GM19351 (cell line): ENCODE data around the gene ZNRF4.
"Not testable (repeated sequence)": the region's sequence is repeated elsewhere in the genome, so short reads cannot be mapped to it uniquely, and the experiment has no call there.

Experiments
- ATAC-seq: cut with Tn5 transposase; IDR thresholded peaks from one replicate; pipeline ENCODE4 v1.9.1; 2021; ENCODE audit warnings: mild to moderate bottlenecking, moderate library complexity; ENCODE audit not compliant: unreplicated experiment

Gene ZNRF4

DNA sequence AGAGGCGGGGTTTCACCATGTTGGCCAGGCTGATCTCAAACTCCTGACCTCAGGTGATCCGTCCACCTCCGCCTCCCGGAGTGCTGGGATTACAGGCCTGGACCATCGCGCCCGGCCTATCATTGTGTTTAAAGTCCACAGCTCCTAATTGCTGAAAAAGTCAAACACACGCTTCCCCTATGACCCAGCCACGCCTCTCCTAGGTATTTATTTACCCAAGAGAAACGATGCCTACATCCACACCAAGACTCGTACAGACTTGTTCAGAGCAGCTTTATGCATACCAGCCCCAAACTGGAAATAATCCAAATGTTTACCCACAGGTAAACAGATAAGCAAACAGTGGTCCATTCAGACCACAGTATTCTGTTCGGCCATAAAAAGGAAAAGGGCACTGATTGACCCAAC is 15.1 kb downstream of the ZNRF4 start:
- ATAC-seq, result no peak

DNA sequence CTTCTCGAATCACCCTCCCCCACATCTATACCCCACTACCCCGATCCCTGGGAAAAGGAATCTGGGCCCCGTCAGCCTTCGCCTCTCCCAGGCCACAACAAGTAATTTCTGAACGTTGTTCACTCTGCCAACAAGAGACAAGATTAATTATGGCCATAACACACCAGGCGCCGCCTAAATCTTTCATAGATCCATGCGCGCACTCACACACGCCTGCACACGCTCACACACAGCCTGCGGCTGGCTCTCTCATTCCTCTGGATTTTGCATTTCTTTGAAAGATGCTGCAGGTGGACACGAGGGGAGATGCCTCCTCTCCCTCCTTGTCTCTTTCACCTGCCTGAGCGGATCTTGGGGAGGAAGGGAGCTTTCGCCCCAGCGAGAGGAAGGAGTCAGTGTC is 17.1 kb downstream of the ZNRF4 start:
- ATAC-seq, result no peak

DNA sequence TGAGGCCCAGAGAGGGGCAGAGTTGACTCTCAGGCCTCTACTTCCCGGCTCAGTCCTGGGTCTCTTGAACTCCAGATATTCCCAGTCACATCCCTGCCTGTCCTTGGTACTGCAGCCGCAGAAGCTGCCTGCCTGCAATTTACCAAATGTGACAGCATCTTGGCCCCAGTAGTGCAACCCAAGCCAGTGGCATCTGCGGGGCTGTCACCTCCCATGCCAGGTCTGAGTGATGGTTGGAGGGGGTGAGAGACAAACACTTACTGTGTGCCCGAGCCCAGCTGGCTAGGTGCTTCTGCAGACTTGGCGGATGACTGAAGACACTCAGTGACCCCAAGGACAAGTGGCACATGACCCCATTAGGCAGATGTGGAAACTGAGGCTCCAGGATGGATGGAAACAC is 18.4 kb downstream of the ZNRF4 start:
- no peak for ATAC-seq

DNA sequence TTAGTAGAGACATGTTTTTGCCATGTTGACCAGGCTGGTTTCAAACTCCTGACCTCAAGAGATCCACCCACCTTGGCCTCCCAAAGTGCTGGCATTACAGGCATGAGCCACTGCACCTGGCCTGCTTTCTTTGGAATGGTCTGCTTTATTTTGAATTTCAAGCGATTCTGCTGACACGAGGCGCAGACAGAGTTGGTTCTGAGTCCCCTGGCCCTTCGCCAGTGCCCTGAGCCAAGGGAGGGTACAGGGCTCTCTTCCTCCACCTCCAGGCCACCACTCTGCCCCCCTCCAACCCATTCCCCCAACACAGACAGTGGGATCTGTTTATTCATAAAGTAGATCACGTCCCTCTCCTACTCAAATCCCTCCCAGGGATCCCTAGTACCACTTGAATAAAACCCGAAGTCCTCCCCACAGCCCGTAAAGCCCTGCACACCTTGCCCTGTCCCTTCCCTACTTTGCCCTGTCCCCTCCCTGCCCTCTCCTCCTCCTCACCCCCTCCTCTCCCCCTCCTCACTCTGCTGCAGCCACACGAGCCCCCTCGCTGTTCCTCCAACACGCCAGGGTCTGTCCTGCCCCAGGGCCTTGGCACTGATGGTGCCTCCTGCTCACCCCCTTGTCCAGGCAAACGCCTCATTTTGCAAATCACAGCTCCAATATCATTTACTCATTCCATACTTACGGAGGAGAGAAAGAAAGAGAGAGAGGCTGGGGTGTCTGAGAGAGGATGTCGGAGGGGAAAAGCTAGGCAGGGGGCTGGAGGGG is 22.4 kb downstream of the ZNRF4 start:
- ATAC-seq, result no peak

DNA sequence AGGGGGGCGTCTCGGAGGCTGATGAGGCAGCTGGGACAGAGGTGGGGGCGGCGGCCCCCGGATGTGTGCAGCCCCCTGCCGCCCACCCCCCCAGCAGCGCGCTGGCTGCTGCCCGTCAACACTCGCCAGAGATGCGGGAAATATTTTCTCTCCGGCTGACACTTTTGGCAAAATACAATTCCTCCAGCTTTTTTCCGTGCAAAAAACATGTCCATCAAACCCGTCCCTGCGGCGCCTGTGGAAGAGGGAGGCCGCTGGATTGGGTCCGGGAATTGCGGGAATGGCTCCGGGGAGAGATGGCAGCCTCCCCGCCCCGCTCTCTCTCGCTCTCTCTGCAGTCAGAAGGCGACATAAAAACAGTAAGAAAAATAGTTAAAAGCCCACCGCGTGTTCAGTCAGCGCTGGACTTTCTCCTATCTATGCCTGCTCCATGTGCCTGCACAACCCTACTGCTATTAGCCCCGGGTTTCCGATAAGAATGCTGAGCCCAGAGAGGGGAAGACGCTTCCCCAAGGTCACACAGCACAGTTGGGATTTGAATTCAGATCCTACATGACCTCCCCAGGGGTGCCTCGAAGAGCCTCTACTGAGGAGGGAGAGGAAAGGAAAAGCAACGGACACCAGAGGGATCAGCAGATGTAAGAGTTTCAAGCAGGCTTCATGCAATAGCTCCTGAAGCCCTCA is 23.2 kb downstream of the ZNRF4 start:
- ATAC-seq, result no peak

DNA sequence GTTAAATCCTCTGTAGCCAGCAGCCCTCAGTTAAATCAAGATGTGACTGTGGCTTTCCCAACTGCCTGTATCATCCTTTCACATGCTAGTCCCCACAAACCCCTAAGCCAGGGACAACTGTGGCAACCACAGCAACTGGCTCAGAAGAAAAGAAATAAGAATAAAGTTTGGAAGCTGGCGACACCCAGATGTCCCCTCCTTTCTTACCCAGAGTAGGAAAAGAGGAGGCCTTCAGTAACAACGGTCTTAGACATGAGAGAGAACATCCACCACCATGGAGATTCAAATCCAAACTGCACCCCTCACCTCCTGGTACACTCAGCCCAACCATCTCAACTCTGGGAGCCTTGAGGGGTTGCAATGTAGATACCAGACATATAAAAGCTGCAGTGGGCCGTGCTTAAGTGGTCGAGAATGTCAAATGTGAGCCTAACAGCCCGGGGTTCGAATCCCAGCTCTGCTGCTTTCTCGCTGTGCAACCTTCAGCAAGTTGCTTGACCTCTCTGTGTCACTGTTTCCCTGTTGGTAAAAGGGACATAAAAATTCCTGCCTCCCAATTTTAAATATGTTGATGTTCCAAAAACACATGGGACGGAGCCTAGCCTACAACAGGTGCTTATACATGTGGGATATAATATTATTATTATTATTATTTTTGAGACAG is 23.8 kb downstream of the ZNRF4 start:
- ATAC-seq, result no peak

DNA sequence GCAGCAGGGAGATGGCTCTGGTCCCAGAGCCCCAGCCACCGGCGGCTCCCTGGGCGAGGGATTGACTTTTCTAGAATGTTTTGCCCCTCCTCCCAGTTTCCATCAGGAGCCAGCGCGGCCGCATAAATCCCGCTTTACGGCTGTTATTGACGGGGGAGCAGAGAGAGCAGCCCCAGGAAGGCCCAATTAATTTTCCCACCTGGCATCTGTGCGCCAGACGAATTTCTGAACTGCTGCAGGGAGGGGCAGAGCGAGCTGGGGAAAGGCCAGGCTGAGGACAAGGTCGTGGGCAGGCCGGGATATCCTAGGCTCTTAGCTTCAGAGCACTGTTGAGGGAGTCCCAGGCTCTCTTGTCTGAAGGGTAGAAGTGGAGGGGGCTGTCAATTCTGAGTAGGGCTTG is 24.7 kb downstream of the ZNRF4 start:
- no peak for ATAC-seq

DNA sequence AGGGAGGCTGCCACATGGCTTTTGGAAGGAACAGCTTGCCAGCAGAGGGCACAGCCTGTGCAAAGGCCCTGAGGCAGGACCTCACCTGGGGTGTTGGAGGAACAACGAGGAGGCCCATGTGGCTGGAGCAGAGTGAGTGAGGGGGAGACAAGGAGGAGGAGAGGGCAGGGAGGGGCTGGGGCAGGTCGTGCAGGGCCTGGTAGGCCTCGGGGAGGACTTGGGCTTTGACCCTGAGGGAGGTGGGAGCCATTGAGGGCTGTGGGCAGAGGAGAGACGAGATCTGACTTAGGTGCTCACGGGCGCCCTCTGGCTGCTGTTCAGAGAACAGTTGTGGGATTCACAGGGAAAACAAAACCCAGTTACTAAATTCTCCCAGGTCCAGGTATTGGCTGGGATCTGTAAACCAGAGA is 25.2 kb downstream of the ZNRF4 start:
- ATAC-seq, result no peak

DNA sequence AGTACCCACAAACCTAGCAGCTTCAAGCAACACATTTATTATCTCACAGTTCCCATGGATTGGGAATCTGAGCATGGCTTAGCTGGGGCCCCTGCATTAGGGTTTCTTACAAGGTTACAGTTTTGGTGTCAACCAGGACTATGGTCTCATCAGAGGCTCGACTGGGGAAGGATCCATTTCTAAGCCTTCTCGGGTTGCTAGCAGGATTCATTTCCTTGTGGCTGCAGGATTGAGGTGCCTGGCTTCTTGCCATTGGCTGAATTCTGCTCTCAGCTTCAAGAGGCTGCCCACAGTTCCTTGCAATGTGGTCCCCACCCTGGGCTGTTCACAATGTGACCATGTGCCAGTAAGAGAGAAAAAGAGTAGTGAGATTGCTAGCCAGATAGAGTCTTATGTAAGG is 26.7 kb downstream of the ZNRF4 start:
- no peak for ATAC-seq

DNA sequence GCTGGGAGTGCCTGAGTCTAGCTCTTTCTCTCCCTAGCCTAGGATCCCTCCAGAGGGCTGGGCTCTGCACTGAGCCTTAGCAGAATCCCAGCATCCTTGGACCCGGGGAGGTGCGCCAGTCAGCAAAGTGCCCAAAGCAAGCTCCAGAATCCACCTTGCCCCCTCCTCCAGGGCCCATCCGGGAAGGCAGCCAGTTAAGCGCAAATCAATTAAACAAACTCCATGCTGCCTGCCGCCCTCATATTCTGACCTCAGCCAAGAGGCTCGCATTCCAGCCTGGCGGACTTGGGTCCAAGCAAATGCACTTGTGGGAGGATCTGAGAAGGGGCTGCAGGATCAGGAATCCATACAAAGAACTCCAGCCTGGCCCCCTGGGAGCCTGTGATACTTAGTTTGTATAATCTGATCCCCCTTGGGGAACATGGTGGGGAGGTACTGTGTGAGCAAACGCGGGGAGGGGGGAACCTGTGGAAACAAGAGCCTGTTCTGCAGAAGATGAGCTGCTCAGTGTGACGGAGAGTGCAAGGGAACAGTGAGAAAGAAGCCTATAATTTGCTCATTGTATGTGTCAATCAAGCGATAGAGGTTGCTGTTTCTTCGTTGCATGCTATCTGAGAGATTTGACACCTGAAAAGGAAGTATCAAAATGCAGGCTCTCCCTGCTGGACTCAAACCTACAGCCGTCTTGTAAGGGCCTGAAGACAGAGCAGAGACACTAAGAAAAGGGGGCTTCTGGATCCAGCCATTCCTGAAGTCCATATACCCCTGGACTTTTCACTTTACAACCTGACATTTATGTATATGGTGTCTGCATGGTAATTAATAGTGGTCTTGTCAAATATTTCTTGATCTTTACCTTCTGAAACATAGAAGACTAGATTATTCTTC is 29.4 kb downstream of the ZNRF4 start:
- ATAC-seq, result no peak

DNA sequence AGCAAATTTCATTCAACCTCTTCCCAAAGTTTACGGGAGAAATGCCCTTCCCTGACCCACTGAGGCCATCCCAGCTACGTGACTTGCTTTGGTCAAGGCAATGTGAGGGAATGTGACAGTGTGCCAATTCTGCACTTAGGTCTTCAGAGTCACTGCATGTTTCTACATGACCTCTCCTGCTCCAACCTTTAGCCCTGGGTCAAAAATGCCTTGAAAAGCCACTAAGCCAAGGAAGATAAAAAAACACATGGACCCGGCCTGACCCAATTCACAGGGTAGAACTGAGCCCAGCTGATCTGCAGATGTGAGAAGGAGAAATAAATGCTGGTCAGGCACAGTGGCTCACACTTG is 30.0 kb downstream of the ZNRF4 start:
- ATAC-seq, result no peak

DNA sequence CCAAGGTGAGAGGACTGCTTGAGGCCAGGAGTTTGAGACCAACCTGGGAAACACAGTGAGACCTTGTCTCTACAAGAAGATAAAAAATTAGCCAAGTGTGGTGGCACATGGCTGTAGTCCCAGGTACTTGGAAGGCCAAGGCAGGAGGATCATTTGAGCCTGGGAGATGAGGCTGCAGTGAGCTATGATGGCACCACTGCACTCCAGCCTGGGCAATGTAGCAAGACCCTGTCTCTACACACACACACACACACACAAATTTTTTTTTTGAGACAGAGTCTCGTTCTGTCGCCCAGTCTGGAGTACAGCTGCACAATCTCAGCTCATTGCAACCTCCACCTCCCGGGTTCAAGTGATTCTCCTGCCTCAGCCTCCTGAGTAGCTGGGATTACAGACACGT is 30.4 kb downstream of the ZNRF4 start:
- not testable (repeated sequence) for ATAC-seq

DNA sequence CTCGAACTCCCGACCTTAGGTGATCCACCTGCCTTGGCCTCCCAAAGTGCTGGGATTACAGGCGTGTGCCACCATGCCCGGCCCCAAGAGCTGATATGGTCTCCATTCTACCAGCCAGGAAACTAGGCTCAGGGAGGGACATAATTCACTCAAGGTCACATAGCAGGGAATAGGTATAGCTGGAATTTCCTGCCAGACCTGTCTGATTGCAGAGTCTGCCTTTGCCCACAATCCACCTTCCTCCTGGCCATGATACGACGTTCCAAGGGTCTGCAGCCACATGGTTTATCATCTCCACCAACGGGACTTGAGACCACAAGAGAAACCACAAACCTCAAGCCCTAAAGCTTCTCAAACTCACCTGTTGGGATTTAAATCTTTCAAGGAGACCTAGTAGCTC is 32.0 kb downstream of the ZNRF4 start:
- ATAC-seq, result no peak

DNA sequence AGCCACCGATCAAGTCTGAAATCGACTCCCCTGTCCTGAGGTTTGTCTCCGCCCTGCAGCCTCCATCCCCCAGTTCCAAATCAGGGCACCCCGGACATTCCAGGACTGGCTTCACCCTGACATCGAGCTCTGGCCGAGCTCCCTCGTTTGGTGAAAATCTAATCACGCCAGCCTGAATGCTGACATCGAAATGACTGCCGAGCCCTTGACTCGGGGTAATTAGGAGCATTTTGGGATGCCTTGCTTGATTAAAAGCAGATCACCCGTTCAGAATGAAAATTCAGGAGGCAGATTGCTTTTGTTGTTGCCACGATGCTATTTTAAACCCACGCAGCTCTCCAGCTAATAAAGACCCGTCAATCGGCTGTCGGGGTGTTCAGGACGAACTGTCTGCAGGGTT is 34.3 kb downstream of the ZNRF4 start:
- no peak for ATAC-seq

DNA sequence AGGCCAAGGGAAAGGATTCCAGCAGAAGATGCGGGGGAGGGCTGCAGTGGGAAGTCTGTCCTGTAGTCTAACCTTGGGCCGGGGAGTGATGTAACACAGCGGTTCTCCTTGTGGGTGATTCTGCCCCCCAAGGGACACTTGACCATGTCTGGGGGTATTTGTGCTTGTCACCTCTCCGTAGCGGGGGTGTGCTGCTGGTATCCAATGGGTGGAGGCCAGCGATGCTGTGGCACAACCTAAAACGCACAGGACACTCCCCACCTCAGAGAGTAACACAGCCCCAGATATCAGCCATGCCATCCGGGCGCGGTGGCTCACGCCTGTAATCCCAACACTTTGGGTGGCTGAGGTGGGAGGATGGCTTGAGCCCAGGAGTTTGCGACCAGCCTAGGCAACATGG is 36.3 kb downstream of the ZNRF4 start:
- ATAC-seq, result no peak

DNA sequence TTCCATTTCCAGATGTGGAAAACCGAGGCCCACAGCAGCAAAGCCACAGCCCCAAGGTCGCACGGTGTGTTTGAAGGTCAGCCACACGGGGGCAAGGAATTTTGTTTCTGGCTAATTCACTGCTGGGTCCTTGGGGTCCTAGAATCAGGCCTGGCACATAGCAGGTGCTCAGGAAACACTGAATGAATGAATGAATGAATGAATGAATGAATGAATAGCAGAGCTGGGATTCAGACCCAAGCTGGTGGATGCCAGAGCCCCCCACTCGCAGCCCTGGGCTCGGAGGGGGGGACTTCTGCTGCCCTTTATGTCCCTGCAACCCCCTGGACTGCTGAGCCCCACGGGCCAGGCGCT is 37.0 kb downstream of the ZNRF4 start:
- no peak for ATAC-seq

DNA sequence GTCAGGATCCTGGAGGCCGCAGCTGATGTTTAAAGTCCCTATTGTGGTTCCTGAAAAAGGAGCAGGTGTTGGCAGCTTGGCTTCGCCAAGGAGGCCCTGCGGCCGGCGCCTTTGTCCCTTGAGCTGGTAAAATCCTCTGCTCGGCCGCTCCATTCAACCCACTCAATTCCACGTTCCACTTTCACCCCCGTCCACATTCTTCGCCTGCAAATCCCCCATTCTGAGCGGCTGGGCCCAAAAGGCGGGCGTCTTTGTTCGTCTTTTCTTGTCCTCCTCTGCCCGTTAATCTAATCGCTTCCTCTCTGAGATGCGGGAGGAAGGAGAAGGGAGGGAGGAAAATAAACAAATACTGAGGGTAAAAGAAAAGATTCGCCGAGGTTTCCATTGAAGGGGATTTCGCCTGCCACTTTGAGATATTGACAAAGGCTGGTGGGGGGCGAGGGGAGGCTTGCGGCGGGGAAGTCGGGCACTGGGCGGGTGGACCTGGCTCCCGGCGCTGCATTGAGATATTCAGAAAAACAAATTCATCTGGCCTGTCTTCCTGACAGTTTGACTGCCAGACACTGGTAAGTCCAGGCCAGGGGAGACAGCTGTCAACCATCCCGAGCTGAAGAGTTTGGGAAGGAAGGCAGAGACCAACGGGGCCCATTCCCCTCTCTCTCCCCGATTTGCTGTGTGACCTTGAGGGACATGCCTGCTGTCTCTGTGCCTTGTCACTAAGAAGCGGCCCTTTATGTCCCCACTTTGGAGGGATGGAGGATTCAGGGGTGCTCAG is 37.6 kb downstream of the ZNRF4 start:
- no peak for ATAC-seq

DNA sequence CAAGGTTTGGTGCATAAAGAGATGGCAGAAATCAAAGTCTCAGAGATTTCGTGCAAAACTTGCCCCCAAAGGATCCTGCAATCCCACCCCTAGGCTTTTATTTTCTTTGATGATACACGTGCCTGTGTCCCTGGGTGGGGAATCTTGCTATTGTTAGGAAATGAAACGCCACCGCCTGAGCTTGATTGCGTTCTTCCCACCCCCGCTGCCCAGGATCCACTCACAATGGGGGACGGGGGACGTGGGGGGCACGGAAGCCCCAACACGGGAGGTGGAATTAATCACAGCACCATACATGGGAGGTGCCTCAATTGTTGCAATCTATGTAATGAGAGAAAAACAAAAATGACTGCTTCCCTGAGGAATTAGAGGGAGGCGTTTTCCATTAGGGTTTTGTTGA is 39.6 kb downstream of the ZNRF4 start:
- no peak for ATAC-seq

DNA sequence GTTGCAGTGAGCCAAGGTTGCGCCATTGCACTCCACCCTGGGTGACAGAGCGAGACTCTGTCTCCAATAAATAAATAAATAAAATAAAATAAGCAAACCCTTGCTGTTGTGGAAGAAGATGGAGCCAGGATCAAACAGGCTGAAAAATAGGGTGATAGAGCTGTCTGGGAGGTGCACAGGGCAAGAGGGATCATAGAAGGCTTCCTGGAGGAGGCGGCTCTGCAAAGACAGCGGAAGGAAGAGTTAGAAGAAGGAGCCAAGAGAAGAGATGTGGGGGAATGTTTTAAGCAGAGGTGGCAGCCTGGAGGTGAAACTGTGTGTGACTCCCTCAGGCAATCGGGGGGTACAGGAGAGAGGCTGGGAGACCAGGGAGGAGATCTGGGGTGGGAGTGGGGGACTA is 40.6 kb downstream of the ZNRF4 start:
- ATAC-seq, result no peak

DNA sequence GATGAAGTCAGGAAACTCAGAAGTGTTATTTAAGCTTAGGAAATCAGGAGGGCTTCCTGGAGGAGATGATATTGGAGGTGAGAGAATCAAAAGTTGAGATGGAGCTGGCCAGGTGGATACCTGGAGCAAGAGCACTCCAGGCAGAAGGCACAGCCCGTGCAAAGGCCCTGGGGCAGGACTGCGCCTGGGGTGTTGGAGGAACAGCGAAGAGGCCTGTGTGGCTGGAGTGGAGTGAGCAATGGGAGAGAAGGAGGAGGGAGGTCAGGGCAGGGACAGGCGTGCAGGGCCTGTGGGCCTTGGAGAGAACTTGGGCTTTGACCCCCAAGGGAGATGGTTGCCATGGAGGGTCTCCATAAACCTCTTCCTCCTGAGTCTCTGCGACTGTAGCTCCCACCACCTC is 42.1 kb downstream of the ZNRF4 start:
- no peak for ATAC-seq
